Thoracic aorta (tissue), 2 donors: ENCODE measurements around the gene PCGF3. TPM values are rescaled to one million over a fixed set of nuclear protein-coding genes. Genes with fewer than 3 reads are reported as not detected.

Source experiments
- ATAC-seq: fragments of 150-250 bp; one replicate; pipeline ENCODE4 v1.8.0; 2017; ENCODE audit warnings: low read depth; ENCODE audit not compliant: insufficient number of reproducible peaks, low FRiP score
- DNase-seq: peaks from one replicate; pipeline ENCODE4 v3.0.0-alpha.2; 2020; ENCODE audit warnings: low spot score
- H3K27ac ChIP-seq, 2 donors: fragments of 200-600 bp; sonication (generic); 1 replicate in 1 of 2; 2 replicates in 1 of 2; pipeline ENCODE4 v1.5.1; 2016; ENCODE audit warnings: mild to moderate bottlenecking in 2 of 2, moderate library complexity in 2 of 2
- H3K27me3 ChIP-seq: fragments of 200-600 bp; sonication (generic); replicated peaks from 2 replicates; pipeline ENCODE4 v1.6.0; 2016; ENCODE audit warnings: mild to moderate bottlenecking; ENCODE audit not compliant: insufficient read depth
- H3K36me3 ChIP-seq: fragments of 200-600 bp; sonication (generic); one replicate; pipeline ENCODE4 v1.5.1; 2016
- H3K4me1 ChIP-seq, 2 donors: fragments of 200-600 bp; sonication (generic); 1 replicate in 1 of 2; 2 replicates in 1 of 2; pipeline versions ENCODE4 v1.5.1 to v1.6.0; 2016; ENCODE audit warnings: low read depth in 2 of 2, mild to moderate bottlenecking in 1 of 2; ENCODE audit not compliant: control insufficient read depth in 1 of 2
- H3K4me3 ChIP-seq: fragments of 200-600 bp; sonication (generic); 2 replicates; pipeline ENCODE4 v1.5.1; 2016; ENCODE audit warnings: mild to moderate bottlenecking
- H3K9me3 ChIP-seq: fragments of 200-600 bp; sonication (generic); 2 replicates; pipeline ENCODE4 v1.5.1; 2016
- total RNA-seq, 2 donors: library from RNA; depleted of rRNA; stranded (reverse); fragments of >200 nt; gene quantifications; one replicate each; pipeline versions ENCODE4 v1.1.0 to v1.2.3, GENCODE V29; 2016
- TF ChIP-seq, protein P1 (sequence below): fragments of 200-600 bp; sonication (generic); IDR thresholded peaks from one replicate; pipeline ENCODE4 v1.5.1; 2019; ENCODE audit warnings: antibody characterized with exemption

Gene PCGF3, protein sequence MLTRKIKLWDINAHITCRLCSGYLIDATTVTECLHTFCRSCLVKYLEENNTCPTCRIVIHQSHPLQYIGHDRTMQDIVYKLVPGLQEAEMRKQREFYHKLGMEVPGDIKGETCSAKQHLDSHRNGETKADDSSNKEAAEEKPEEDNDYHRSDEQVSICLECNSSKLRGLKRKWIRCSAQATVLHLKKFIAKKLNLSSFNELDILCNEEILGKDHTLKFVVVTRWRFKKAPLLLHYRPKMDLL
- total RNA-seq, result 10 to 100 TPM; 50.4 to 83.2 TPM

DNA sequence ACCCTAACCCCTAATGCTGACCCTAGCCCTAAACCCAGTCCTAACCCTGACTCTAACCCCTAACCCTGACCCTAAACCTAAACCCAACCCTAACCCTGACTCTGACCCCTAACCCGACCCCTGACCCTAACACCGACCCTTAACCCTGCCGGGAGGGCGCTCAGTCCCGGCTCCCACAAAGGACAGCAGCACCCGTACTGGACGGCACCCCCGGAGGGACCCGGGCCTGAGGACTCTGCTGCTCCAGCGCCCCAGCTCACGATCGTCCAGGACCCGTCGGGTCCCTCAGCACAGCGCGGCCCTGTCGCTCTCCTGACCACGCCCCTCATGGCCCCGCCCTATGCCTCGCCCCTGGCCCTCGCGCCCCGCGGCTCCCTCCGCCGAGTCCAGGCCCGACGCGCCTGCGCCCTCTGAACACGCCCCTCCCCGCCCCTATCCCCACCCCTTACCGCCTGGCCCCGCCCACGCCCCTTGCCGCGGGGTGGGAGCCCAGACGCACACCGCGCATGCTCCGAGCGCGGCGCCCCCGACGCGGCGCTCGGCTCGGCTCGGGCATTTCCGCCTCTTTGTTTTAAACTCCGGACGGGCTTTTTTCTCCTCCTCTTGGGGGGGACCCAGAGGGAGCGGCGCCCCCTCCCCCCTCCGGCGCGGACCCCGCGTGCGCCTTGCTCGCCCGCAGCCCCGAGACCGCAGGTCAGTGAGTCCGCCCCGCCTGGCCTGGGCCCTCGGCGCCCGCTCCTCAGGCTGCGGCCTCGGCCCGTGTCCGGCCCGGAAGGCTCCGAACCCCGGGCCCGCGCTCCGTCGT is at the start of gene PCGF3:
TSS of gene PCGF3 (plus strand) at position 555 of the 805 bp plus-strand sequence. CDS start 27,849 bp downstream, outside the sequence.
- H3K4me1 ChIP-seq, result peaks cover 21 to 35% of the 10 kb centered on the region in 2 donors
- H3K27me3 ChIP-seq, result no peaks in the 10 kb centered on the region
- TF ChIP-seq, protein P1, sequence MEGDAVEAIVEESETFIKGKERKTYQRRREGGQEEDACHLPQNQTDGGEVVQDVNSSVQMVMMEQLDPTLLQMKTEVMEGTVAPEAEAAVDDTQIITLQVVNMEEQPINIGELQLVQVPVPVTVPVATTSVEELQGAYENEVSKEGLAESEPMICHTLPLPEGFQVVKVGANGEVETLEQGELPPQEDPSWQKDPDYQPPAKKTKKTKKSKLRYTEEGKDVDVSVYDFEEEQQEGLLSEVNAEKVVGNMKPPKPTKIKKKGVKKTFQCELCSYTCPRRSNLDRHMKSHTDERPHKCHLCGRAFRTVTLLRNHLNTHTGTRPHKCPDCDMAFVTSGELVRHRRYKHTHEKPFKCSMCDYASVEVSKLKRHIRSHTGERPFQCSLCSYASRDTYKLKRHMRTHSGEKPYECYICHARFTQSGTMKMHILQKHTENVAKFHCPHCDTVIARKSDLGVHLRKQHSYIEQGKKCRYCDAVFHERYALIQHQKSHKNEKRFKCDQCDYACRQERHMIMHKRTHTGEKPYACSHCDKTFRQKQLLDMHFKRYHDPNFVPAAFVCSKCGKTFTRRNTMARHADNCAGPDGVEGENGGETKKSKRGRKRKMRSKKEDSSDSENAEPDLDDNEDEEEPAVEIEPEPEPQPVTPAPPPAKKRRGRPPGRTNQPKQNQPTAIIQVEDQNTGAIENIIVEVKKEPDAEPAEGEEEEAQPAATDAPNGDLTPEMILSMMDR, result no peak
- H3K27ac ChIP-seq, result peak within 1 kb of the TSS; percentile 70 to 80
- H3K9me3 ChIP-seq, result no peaks in the 10 kb centered on the region
- H3K4me3 ChIP-seq, result peak within 1 kb of the TSS; percentile 100
- H3K36me3 ChIP-seq, result no peaks in the 10 kb centered on the region
- ATAC-seq (peak; percentile 92), DNase-seq (peak; percentile 87)

DNA sequence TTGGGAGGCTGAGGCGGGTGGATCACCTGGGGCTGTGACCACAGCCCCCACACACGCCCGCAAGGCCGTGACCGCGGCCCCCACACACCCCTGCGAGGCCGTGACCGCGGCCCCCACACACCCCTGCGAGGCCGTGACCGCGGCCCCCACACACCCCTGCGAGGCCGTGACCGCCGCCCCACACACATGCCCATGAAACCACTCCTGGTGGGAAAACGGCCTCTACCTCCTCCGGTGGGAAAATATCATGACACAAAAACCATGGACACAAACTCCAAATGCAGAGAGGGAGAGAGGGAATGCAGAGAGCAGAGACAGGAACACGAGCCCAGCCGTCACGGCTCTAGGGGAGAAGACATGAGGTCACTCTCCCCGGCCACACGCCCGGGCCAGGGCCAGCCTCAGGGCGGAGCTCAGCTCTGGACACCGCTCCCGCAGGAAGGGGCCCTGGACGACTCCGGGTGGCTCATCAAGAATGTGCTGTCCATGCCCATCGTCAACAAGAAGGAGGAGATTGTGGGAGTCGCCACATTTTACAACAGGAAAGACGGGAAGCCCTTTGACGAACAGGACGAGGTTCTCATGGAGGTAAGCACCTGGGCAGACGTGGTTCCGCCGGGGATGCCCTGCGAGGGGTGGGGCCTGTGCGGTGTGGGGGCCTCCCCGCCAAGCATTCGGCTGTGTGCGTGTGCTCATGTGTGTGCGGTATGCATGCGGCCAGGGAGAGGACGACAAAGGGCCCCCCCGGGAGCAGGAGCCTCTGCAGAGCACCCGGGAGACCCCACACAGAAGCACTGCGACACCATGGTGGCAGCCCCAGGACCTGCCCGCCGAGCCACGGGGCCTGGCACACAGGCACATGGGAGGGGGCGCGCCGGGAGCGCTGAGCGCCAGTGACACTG is 48.9 kb upstream of the PCGF3 start:
- no peaks in the 10 kb centered on the region for H3K27me3 ChIP-seq
- H3K36me3 ChIP-seq, result no peaks in the 10 kb centered on the region
- ATAC-seq, result no peak
- H3K4me1 ChIP-seq, result no peaks in the 10 kb centered on the region
- TF ChIP-seq, protein P1, result no peak
- no peak overlapping the region for H3K4me3 ChIP-seq
- no peak overlapping the region for H3K27ac ChIP-seq
- no peaks in the 10 kb centered on the region for H3K9me3 ChIP-seq
- no peak for DNase-seq

DNA sequence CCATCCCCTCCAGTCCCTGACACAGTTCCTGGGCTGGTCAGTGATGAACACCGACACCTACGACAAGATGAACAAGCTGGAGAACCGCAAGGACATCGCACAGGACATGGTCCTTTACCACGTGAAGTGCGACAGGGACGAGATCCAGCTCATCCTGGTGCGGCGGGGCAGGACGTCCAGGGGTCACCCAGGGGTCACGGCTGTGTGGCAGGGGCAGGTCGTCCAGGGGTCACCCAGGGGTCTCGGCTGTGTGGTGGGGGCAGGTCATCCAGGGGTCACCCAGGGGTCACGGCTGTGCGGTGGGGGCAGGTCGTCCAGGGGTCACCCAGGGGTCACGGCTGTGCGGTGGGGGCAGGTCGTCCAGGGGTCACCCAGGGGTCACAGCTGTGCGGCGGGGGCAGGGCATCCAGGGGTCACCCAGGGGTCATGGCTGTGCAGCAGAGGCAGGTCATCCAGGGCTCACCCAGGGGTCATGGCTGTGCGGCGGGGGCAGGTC is 48.2 kb upstream of the PCGF3 start:
- no peaks in the 10 kb centered on the region for H3K4me1 ChIP-seq
- no peak for ATAC-seq
- DNase-seq, result no peak
- TF ChIP-seq, protein P1, result no peak
- no peaks in the 10 kb centered on the region for H3K9me3 ChIP-seq
- H3K27me3 ChIP-seq, result no peaks in the 10 kb centered on the region
- no peak overlapping the region for H3K4me3 ChIP-seq
- H3K36me3 ChIP-seq, result no peaks in the 10 kb centered on the region
- no peak overlapping the region for H3K27ac ChIP-seq

DNA sequence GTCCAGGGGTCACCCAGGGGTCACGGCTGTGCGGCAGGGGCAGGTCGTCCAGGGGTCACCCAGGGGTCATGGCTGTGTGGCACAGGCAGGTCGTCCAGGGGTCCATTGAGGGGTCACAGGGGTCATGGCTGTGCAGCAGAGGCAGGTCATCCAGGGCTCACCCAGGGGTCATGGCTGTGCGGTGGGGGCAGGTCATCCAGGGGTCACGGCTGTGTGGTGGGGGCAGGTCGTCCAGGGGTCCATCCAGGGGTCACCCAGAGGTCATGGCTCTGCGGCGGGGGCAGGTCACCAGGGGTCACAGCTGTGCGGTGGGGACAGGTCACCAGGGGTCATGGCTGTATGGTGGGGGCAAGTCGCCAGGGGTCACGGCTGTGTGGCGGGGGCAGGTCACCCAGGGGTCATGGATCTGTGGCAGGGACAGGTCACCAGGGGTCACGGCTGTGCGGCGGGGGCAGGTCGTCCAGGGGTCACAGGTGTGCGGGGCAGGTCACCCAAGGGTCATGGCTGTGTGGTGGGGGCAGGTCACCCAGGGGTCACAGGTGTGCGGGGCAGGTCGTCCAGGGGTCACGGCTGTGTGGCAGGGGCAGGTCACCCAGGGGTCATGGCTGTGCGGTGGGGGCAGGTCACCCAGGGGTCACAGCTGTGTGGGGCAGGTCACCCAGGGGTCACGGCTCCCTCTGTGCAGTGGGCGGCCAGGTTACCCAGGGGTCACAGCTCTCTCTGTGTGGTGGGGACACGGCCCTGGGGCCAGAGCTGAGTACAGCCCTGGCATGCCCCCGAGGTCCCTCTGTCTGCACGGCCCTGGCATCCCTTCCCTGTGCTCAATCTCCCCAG is 47.6 kb upstream of the PCGF3 start:
- no peak overlapping the region for H3K27ac ChIP-seq
- H3K4me3 ChIP-seq, result no peak overlapping the region
- TF ChIP-seq, protein P1, result no peak
- DNase-seq (no peak), ATAC-seq (no peak)
- no peaks in the 10 kb centered on the region for H3K9me3 ChIP-seq
- no peaks in the 10 kb centered on the region for H3K4me1 ChIP-seq
- H3K36me3 ChIP-seq, result no peaks in the 10 kb centered on the region
- no peaks in the 10 kb centered on the region for H3K27me3 ChIP-seq
